Hematopoietic multipotent progenitor cell (in vitro differentiated cells): Measurements from ENCODE around the gene CMSS1. TPM values are rescaled to one million over a fixed set of nuclear protein-coding genes. Genes with fewer than 3 reads are reported as not detected.
"Not testable (repeated sequence)": the region's sequence is repeated elsewhere in the genome, so short reads cannot be mapped to it uniquely, and the experiment has no call there.

ENCODE experiments used
- DNase-seq, 3 donors: peaks; one replicate each; pipeline ENCODE4 v3.0.0-alpha.2; 2011 to 2015; ENCODE audit warnings: low read depth in 2 of 3, low spot score in 2 of 3
- total RNA-seq: library from RNA; depleted of rRNA; stranded (reverse); fragments of >200 nt; gene quantifications from one replicate; pipeline ENCODE4 v1.2.3, GENCODE V29; 2012

CMSS1 gene
- total RNA-seq, 1 donor, result 3.2 TPM

DNA sequence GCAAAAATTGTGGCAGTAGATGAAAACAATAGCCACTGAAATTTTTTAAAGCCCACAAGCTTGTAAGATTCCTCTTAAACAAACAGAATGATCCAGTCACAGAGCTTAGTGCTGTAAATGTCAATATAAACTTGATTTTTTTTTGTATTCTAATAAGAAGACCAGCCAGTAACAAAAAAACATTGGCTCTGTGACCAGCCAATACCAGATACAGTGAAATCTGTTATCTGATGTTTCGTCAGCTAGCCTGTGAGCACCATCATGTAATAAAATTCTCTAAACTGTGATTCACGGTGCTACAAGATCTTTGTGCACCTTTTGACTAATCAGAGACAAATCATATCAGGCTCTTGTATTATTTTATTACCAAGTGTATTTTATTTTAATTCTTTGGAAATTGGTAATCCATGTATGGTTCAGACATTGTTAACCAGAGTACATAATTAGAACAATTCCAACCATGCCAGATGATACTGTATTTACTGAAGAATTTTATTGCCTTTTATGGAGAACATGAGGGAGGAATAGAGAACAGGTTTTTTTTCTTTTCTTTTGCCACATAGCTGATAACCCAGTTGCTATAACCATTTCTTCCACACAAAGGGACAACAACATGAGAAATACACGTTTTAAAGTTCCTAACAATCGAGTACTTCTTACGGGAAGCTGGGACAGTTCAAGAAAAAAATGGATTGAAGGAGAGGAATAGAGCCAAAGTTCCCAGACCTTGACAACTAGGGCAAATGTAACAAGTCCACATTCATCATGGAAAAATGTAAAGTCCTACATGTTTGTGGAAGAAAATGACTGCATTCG is 224.7 kb downstream of the CMSS1 start:
- DNase-seq, result no peak

DNA sequence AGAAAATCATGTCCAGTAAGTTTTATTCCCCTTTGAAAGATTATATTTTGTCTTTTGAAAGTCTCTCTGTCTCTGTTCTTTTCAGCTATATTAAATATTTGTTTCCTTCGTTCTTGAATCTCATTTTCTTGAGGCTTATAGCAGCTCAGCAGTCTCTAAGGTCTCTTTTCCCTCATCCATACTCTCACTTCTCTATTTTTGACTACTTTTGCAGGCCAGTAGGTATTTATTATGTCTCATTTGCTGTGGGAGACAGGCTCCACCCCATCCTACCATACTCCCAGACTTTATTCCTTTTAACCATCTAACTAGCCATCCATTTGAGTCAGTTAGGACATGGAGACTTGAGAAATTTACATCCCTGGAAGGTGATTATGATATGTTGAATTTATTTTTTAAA is 225.6 kb downstream of the CMSS1 start:
- DNase-seq, result no peak

DNA sequence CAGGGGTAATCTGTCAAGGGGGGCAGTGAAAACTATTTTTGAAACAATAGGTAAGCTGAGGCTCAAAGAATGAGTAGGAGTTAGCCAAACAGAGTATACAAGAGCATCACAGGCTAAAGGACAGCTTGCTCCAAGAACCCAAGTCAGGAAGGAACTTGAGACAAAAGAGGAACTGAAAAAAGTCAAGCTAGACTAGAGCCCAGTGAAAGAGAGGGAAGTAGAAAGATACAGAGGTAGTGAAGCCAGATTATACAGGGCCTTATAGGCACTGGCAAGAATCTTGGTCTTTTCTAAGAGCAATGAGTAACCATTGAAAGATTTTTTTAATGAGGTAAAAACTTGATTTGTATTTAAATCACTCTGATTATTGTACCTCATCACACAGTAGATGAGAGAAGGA is 226.7 kb downstream of the CMSS1 start:
- DNase-seq, result peak in 2 of 3 donors; percentile 22 to 77

DNA sequence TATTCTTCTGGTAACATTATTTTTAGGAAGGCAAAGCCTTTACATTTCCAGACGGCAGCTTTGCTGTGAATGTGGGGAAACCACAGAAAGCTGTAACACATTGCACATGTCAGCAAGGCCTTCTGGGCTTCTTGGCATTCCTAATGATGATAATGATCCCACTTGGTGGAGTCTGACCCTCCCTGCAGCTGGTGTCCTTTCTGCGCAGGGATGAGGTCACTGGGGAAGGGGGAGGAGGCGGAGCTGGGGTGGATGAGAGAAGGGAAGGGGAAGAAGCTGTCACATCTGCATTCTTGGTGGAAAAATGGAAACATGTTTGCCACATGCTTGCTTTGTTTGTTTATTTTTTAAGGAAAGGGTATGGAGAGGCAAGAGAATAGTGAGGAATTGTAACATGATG is 228.0 kb downstream of the CMSS1 start:
- DNase-seq, result no peak

DNA sequence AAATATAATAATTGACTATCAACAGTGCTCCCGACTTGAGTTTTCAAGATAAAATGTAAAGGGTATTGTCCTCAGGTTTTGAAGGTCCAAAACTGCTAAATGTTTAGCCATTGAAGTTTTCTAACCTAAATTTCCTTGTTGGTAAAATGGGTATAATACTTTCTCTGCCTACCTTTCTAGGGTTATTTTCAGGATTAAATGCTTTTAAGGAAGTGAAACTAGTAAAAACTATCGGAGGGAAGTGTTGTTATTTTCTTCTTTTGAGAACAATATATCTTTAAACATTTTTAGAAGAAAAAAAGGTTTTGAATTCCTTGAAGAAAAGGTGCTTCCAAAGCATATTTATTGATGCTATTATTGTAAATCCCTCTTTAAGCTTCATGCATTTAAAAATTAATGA is 229.3 kb downstream of the CMSS1 start:
- no peak for DNase-seq

DNA sequence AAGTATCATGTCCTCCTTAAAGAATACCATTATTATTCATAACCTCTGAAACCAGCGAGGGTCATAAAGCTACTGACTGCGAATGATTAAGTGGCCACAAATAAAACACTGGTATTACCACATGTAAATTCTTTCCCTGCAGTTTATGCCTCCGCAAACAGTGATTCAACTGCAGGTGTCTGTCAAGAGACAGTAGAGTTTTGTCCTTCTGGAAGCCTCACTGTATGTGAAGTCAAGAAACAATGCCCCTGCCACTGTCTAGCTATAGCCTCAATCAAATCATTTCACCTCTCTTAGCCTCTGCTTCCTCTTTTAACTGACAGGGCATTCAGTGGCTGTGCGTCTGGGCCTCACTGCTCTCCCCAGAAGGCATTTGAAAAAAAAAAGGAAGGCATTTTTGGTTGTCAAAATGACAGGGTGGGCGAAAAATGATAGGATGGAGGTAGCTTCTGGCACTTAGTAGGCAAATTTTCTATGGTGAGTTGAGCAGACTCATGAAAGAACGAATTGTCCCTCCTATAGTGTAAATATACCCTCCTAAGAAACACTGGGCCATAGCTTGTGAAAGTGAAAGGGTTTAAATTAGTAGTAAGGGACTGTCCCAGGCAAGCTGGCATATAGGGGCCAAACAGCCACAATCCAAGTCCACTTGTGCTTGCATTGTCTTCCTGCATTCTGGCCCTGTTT is 229.9 kb downstream of the CMSS1 start:
- DNase-seq, result peak in 2 of 3 donors; percentile 37 to 71

DNA sequence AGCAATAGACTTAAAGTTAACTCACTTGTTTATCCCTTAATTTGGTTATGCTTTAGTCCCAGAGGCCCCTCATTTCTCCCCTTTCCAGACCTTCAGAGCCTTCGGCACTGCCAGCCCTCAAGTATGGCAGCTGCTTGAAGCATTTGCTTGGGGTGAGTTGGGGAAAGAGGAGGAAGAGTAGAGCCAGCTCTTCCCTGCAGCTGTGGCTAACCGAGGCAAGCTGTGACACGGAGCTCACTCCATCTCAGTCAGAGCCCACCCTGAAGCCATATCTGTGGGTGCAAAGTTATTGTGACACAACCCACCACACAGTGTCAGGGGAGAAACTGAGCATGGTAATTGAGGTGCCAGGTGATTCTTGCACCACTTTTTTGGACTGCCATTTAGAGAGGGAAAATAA is 230.6 kb downstream of the CMSS1 start:
- no peak for DNase-seq

DNA sequence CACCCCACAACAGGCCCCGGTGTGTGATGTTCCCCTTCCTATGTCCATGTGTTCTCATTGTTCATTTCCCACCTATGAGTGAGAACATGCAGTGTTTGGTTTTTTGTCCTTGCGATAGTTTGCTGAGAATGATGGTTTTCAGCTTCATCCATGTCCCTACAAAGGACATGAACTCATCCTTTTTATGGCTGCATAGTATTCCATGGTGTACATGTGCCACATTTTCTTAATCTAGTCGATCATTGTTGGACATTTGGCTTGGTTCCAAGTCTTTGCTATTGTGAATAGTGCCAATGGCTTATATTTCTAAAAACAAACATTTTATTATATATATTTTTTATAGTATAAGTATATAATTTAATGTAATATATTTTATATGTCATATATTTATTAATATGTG is 233.9 kb downstream of the CMSS1 start:
- DNase-seq, result not testable (repeated sequence)

DNA sequence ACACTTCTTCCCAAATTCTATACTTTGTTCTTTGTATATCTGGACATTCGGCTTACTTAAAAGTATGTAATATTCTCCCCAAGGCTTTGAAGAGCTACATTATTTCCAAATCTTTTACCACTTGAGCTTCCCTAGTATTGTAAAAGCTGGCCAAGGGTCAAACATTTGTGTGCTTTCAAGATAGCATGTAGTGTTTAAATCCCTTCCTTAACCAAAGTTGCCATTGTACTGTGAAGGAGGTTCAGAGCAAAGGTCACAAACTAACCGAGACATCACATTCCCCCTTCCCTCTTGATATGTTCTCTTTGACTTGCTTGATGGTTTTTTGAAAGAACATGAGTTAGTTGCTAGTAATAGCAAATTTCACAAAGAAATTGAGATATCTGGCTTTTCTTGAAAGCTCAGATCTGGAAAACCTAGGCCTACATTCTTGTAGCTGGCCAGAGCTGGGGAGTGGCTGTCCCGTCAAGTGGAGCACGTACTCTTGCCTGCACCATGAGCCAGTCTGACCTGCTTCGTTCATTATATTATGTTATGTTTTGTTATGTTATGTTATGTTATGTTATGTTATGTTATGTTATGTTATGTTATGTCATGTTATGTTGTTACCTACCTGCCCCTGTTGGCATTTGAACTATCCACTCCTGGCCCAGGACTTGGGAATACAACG is 236.4 kb downstream of the CMSS1 start:
- DNase-seq, result no peak

DNA sequence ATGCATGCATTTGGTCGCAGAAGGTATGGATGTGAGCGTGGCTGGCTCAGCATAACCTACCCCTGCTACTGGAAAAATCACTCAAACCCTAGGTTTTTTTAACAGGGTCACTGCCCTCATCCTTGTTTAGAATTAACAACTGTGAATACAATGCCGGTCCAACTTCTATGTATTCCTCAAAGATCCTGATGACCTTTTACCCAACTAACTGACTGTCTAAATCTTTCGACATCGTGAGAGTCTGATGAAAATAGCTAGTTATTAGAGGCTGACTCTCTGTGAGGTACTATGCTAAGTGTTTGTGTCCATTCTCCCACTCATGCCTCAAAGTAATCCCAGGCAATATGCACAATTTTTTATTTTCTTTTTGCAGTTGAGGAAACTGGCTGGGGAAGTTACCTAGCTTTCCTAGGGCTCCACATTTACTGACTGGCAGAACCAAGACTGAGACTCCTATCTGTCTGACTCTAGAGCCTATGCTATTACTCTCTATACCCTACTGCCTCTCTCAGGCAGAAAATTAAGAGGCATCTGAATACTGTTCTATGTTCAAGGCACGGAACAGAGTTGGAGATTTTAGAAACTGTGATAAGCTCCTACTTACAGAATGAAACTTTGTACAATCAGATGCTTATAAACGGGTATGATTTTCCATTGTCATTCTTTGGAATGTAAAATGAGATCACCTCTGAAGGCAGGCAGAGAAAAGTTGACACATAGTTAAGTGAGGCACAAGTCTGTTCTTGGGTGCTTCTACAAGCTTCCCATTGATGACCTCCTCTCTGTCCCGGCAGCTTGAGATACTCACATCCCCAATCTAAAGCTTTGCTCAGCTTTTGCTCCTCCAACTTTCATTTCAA is 240.3 kb downstream of the CMSS1 start:
- no peak for DNase-seq

DNA sequence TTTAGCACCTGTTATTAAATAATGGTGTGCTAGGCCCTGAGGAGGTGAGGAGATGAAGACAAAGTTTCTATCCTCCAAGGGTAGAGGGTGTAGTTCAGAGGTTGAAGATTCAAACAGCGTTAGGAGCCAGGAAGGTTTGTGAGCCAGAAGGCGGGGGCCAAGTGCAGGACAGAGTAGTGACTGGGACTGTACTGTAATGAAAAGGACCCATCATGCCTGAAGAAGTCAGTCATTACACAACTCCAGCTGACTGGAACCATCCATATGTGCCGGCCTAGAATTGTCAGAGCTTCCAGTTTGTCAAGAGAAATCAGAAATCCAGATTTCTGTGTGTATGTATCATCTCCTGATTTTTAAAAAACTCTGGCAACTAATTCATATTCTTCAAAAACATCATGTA is 241.8 kb downstream of the CMSS1 start:
- DNase-seq, result no peak

DNA sequence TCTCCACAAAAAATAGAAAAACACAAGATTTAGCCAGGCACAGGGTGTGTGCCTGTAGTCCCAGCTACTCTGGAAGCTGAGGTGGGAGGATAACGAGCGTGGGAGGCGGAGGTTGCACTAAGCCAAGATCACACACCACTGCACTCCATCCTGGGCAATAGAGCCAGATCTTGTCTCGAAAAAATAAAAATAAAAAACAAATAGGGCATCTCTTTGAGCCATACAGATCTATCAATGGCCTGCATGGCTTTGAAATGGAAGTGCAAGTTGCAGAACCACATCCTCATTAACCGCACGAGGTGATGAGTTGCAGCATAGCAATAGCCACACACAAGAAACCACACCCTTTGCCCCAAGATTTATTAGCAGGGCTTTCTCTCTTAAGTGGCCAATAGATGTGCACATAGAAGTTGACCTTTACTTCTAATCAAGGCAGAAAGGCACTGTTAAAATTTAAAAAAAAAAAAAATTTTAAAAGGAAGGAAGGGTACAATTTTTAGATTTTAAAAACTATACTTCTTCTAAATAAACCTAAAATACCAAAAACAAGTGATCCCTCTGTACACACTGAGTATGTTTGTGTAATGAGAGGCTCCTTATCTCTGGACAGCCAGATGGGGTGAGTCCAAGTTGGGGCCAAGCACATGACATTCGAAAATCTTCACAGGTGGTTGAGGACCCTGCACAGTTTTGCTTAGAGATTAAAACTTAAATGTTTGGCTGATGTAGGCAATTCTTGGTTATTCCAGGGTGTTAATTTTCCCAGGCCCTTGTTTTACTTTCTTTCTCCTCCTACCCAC is 243.2 kb downstream of the CMSS1 start:
- peak in 1 of 3 donors; percentile 34 for DNase-seq

DNA sequence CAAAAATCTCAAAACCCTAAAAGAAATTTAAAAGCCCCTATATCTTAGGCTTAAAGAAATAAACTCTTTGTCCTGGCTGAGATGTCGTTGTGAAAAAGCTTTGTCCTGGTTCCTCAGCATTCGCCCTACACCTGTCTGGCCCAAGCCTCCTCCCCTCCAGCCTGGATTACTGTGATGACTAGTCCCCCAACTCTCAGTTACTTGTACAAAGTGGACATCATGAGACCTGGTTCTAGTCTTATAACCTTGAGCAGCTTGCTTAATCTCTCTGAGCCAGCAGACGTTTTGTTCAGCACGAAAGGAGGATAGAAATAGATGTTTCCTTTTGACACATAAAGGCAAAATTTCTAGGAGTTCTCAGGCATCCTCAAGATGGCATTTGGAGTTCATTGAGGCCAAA is 245.0 kb downstream of the CMSS1 start:
- DNase-seq, result no peak

DNA sequence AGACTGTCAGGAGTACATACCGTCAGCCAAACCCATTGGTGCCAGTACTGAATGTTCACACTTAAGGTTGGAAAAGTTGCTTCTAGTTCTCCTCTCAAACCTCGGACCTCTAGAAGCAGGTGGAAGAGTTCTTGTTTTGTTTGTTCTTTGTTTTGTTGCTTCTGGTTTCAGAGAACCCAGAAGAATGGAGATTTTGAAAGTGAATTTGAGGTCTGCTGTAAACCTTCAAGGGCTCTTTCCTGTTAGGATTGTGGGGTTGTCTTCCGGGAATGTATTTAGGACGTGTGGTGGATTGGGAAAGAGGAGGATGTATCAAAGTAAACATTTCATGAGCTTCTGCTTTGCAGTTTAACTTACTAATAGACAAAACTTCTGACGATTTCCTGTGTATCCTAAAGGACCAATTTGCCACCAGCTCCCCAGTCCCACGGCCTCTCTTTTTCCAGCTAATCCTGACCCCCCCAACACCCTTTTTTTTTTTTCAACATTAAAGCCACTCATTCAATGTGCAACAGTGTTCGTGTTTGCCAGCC is 246.3 kb downstream of the CMSS1 start:
- no peak for DNase-seq

DNA sequence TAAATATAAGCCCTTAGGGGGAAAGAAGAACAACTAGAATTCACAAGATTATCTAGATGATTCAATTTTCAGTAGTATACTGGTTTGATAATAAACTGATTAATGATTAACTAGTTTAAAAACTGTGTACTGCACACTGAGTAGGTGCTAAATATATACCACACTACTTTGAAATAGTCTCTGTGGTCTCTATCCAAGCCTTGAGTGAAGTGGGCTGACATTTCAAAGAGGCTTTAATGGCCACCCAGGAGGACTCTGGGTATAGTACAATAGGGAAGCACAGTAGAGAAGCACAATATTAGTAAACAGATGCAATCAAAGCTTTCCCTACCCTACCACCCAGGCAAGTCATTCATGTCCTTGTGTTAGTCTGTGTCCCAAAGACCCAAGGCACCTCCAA is 249.9 kb downstream of the CMSS1 start:
- no peak for DNase-seq

DNA sequence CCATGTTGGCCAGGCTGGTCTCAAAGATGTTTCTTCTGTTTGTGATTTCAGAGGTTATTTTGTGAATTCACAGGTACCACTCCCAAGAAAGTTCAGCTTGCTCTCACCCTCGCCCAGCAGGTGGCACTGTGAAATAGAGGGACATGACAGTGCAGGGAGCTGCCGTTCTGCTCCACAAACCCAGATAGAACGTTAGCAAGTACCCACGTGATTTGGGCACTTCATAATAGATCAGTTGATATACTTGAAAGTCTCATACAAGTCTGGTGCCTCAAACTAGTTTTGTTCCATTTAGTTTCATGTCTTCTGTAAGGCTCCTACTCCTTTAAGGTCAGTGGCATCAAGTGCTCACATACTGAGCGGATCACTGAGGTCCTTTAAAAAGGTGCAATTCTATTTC is 251.2 kb downstream of the CMSS1 start:
- peak; percentile 22 to 90 (median 81) for DNase-seq

DNA sequence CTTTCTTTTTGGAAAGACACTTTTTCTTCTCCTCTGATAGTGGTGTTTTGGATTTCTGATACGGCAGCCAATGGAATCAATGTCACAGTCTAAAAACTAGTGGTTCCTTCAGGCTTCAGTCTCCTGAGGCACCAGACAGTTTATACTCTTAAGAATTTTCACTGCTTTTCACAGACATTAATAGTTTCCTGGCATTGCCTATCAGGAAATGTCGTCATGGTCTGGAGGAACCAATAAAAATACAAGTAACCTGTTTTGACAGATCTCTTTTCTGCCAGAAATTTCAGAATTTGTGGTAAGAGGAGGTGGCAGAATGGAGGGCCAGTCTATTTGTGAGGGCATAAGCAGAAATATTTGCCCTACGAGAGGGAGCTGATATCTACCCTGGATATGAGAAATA is 251.8 kb downstream of the CMSS1 start:
- DNase-seq, result peak in 1 of 3 donors; percentile 33

DNA sequence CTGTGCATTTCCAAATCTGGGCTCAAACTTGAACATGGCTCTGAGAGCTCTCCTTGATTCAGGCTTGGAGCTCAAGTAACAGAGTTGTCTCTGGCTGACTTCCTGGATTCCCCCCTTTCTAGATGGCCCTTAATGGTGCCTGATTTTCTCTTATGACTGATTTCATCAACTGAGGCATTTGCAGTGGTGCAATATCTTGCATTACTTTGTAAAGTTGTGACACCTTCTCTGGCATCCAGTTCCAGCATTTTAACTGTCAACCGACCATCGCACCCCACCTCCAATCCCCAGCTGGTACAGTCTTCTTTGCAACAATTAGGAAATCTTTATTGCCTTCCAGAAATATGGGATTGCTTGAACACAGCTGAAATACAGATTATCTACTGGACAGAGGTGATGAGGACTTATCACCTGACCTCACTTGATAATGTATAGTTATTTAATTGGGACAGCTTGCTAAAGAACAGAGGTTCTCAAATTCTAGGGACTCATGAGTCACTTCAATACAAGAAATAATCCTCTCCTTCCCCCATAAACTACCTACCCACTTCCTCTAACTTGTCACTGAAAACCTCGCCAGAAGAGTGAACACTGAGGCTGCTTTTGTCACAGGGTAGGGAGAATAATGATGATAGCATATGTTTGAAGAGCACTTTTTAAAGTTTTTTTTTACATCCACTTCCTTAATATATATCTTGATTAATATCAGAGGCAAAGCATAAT is 254.8 kb downstream of the CMSS1 start:
- peak in 1 of 3 donors; percentile 78 for DNase-seq
